IPS-NIHi7 (cell line): Measurements from ENCODE around the gene APOL2.
"Not testable (repeated sequence)": the region's sequence is repeated elsewhere in the genome, so short reads cannot be mapped to it uniquely, and the experiment has no call there.

ENCODE experiments used
- DNase-seq: peaks from one replicate; pipeline ENCODE4 v3.0.0; 2012; ENCODE audit warnings: mixed read lengths; ENCODE audit errors: extremely low spot score

Gene APOL2, protein sequence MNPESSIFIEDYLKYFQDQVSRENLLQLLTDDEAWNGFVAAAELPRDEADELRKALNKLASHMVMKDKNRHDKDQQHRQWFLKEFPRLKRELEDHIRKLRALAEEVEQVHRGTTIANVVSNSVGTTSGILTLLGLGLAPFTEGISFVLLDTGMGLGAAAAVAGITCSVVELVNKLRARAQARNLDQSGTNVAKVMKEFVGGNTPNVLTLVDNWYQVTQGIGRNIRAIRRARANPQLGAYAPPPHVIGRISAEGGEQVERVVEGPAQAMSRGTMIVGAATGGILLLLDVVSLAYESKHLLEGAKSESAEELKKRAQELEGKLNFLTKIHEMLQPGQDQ

DNA sequence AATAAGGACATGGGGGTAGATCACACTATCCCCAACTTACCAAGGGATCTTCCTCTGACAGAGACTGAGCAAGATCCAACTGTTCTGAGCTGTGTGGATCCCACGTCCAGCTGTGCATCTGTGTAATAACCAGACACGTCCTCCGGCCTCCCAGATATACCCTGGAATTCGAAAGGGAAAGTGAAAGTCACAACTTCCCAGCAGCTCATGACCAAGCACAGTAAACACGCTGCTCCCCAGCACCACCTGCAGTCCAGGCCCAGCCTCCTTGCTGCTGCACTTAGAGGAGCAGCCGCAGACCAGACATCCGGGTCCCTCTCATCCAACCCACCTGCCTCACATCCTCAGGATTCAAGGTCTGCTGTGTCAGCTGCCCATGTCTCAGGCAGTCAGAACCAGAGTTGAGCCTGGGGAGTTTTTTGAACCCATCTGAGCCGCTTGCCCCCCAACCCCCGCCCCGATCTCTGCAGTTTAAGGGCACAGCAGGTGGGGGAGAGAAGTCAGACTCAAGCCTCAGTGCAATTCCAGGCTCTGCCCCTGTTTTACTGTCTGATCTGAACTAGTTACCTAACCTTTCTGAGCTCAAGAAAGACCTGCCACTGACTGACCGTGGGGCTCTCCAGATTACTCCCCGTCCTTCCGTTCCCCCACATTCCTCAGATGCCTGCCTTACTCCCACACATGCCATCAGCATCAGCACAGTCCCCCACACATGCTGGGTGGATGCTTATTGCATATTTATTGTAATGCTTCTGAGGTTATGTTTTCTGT lies at the start of gene APOL2:
APOL2 (minus strand) TSS at position 127 of the 771 bp plus-strand sequence. CDS start 6,365 bp downstream, outside the sequence.
- DNase-seq = peak; percentile 95

DNA sequence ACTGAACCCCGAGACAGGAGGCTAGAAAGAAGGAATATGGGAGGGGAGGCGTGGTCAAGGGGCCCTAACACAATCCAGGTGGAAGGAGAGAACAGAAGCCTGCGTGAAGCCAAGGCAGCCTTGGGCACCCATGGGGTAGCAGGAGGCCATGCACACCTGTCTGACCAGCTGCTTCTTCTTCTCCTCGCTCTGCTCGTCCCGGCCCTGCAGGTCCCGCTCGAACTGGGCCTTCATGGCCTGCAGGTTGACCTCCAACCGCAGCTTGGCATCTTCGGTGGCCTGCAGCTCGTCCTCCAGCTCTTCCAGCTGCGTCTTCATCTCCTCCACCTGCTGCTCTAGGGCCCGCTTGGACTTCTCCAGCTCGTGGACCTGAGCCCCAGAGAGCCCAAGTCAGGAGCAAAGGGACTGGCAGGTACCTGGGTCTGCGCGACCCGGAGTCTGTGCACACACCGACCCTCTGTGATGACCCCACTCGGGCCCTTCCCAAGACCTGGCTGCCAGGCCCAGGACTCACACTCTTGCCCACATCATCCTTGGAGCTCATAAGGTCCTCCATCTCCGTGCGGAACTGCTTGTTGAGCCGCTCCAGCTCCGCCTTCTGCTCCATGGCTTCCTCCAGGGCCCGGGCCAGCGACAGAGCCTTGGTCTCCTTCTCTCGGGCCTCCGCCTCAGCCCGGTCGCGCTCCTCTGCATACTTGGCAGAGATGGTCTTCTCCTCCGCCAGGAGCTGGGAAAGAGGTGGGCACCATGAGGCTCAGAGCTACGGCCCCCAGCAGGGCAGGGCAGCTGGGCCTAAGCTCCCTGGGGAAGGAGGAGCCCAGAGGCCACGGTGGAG lies 49.5 kb upstream of the APOL2 start:
- DNase-seq = no peak

DNA sequence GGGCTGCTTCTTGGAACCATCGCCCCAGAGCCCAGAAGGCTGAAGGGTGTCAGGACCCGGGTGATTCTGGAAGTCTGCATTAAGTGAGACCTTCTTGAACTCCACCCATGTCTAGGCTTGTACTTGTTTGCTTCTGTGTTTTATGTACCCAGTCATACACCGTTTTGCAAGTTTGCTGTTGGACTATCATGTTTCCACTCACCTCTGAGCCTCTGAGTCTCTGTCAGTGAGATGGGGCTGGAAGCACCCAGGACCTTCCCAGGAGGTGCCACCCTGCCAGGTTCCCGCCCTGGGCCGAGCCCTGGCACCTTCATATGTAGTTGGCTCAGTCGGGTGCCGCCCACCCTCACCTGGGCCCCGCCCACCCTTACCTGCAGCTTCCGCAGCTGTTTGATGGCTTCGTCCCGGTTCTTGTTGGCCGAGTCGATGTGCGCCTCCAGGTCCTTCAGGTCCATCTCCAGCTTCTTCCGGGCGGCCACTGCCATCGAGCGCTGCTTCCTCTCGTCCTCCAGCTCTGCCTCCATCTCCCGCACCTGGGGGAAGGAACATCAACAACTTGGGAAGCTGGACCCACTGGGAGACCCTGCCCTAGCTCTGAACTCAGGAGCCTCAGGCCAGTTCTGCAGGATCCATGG lies 48.7 kb upstream of the APOL2 start:
- no peak for DNase-seq

DNA sequence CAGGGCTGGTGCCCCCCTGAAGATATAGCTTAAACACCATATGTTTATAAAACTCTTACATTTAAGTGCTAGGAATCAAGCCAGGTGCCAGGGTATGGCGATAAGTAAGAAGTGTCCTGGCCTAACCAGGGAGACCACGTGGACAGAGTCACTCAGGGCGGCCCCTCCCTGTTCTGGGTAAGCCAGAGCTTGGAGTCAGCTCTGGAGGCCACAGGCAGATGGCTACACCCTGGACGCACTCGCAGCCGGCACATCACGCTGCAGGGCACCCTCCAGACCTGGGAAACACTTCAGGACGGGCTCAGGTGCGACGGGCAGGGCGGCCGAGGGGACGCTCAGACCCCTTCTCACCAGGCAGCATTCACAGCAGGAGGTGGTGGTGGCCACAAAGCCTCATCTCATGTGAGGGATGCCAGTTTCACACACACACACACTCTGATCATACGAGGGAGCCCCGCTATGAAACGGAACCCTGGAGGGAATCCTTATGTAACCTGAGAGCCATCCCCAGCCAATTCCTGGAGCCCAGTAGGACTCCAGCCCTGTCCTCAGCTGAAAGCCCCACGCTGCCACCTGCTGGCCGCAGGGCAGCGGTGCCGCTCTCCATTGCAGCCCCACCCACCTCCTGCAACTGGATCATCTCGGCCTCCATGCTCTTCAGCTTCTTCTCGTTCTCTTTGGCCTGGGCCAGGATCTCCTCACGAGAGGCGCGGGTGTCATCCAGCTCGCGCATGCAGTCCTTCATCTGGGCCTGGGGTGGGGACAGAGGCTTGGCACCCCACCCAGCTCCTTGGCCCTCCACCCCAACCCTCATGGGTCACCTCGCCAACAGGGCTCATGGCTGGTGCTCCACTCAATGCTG lies 47.0 kb upstream of the APOL2 start:
- DNase-seq = peak; percentile 91

DNA sequence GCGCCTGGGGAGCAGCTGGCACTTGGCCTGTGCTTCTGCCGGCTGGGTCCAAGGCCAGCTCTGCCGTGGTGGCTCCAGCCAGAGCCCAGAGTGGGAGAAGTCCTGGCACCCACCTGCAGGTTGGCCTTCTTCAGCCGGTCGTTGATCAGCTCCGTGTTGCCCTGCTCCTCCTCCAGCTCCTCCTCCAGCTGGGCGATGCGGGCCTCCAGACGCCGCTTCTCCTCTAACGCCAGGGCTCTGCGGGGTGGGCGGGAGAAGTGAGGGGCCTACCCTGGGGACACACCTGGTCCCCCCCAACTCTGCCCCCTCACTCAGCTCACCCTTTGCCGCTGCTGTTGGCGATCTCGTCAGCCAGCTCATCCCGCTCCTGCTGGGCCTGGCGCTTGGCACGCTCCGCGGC lies 46.2 kb upstream of the APOL2 start:
- no peak for DNase-seq

DNA sequence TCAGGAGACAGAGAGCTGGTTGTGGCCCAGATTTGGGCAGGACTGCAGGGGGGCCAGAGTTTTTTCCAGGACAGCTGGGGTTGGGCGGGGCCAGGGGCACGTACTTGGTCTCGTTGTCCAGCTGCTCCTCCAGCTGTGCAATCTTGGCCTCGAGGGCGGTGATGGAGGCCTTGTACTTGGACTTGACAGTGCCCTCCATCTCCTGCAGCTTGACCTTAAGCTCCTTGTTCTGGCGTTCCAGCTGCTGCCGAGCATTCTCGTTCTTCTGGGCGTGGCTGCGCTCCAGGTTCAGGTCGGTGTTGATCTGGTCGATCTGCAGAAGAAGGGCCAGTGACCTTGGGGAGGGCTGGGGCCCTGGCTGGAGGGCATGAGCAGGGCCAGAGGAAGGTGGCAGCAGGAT lies 45.7 kb upstream of the APOL2 start:
- no peak for DNase-seq

DNA sequence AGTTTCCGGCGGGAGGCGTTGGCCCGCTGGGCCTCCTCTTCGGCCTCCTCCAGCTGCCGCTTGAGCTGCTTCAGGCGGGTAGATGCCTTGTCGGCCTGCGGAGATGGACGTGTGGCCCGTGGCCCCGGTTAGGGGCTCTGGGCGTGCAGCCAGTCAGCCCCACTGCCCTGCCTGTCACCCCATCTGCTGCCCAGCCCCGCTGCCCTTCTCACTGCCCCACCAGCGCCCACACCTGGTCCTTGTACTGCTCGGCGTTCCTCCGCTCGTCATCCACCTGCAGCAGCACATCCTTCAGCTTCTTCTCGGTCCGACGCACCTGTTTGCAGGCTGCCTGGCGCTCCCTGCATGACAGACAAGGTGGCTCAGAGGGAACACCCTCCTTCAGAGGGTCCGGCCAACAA lies 44.8 kb upstream of the APOL2 start:
- no peak for DNase-seq

DNA sequence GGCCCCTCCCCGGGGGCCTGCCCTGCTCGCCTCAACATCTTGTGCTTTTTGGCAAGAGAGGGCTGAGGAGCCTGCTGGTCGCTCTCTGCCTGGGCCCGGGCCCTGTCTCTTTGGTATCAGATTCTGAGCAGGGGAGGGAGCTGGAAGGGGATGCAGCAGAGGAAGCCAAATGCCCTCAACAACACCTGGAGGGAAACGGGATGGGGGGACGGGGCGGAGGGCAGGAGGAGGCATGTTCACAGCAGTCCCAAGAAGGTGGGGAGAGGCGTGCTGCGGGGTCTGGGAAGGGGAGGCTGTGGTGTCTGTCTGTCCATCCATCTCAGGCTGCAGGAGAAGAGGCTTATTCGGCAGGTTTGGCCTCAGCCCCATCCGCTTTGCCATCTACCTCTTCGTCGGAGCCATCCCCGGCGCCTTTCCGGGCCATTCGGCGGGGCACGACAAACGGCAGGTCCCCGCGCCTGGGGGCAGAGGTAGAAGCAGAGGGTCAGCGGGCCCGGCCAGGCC lies 43.1 kb upstream of the APOL2 start:
- DNase-seq = no peak

DNA sequence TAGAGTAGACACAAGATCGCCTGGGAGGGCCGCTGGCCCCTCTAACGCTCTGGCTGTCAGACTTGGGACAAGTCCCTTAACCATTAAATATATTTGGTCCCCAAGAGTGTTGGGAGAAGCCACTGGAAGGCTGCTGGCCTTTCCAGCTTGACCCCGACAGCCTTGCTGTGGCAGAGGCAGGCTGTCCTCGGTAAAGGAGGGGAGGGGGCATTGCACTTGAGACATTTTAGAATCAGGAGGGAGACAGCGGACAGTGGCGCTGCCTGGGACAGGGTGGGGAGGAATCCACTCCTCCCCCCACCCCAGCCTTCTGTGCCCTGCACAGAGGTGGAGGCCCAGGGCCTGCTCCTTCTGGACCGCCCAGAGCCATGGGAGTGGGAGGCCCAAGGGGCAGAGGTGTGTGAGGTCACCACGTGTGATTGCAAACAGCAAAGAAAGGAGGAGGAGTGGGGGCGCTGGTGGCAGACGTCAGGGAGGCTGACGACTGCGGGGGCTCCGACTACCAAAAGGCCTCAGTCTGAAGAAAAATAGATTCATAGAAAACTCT lies 42.5 kb upstream of the APOL2 start:
- DNase-seq = no peak

DNA sequence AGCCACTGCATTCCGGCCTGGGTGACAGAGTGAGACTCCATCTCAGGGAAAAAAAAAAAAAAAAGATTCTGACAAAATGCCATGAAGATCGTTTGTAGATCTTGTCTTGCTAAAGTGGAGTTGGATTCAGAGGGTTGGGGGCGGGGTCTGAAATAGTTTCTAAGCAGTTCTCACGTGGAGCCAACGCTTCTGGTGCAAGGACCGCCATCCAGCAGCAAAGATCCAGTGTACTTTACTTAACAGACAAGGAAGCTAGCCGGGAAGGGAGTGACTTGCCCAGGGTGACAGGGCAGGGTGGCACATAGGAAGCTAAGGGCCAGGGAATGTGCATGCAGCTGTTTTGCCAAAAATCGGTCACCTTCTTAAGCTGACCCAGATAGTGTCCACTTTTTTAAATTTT lies 41.1 kb upstream of the APOL2 start:
- no peak for DNase-seq

DNA sequence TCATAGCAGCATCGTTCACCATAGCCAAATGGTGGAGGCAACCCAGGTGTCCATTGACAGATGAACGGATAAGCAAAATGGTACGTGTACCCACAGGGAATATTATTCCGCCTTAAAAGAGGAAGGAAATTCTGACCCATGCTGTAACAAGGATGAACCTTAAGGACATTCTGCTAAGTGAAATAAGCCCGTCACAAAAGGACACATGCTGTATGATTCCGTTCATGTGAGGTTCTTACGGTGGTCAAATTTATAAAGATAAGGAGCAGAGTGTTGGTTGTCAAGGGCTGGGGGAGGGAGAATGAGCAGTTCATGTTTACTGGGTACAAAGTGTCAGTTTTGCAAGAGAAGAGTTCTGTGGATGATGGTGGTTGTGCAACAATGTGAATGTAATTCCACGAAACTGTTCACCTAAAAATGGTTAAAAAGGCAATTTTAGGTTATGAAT lies 39.9 kb upstream of the APOL2 start:
- no peak for DNase-seq

DNA sequence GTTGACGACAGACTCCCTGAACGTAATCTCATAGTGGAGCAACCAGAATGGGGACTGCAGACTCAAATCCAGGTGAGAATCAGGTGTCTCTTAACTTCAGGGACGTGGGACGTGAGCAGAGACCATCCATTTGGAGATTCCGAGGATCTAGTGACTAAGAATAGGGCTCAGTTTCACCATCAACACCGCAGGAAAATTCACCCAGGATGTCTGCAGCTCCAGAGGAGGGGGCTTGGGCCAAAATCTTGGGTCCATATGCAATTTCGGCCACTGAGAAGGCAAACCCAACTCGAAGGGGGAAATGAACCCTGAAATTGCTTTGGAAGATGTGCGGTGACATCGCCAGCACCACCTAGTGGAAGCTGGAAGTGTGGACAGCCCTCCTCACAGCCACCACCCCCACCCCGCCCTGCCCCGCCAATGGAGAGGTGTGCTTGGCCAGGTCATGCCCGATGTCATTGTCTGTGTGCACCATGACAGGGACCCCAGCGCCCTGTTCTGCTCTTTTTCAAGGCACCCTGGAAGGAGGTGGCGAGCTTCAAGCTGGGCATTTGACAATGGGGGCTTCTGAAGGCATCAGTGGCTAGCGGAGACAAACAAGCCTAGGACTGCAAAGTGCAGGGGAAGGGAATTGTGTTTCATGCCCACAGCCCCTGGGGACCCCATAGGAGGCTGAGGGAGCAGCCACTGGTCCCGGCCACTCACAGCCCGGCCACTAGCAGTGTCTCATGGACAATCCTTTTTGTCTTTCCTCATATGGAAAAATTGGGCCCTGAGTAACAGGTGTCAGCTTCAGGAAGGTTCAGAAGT lies 38.4 kb upstream of the APOL2 start:
- peak; percentile 82 for DNase-seq

DNA sequence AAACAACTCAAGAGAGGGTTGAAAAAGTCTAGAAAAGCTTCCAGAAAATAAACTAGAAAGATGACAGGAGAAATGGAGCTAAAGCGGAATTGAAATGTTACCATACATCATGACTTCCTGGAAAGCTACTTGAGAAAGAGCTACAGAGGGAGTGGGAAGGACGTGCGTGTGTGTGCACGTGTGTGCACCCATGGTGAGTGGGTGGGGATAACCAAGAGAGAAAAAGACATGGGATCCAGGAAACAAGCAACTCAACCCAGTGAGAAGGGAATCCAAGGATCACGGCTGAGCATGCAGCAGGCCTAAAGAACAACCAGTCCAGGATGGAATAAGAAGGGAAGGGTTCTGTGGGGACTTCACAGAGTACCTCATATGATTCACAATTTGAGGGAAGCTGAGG lies 35.2 kb upstream of the APOL2 start:
- no peak for DNase-seq

DNA sequence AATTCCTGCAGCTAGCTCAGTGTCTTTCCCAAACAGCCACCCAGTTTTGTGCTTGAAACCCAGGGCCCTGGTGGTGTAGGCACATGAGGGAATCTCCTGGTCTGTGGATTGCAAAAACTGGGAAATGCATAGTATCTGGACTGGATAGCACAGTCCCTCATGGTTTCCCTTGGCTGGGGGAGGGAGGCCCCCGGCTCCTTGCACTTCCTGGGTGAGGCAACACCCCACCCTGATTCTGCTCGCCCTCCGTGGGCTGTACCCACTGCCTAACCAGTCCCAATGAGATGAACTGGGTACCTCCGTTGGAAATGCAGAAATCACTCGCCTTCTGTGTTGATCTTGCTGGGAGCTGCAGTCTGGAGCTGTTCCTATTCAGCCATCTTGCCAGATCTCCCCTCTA lies 32.6 kb upstream of the APOL2 start:
- DNase-seq = not testable (repeated sequence)

DNA sequence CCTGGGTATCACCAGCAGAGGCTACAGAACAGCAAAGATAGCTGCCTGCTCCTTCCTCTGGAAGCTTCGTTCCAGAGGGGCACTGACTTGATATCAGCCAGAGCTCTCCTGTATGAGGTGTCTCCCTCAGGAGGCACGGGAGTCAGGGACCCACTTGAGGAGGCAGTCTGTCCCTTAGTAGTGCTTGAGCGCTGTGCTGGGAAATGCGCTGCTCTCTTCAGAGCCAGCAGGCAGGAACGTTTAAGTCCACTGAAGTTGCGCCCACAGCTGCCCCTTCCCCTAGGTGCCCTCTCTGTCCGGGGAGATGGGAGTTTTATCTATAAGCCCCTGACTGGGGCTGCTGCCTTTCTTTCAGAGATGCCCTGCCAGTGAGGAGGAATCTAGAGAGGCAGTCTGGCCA lies 31.9 kb upstream of the APOL2 start:
- not testable (repeated sequence) for DNase-seq

DNA sequence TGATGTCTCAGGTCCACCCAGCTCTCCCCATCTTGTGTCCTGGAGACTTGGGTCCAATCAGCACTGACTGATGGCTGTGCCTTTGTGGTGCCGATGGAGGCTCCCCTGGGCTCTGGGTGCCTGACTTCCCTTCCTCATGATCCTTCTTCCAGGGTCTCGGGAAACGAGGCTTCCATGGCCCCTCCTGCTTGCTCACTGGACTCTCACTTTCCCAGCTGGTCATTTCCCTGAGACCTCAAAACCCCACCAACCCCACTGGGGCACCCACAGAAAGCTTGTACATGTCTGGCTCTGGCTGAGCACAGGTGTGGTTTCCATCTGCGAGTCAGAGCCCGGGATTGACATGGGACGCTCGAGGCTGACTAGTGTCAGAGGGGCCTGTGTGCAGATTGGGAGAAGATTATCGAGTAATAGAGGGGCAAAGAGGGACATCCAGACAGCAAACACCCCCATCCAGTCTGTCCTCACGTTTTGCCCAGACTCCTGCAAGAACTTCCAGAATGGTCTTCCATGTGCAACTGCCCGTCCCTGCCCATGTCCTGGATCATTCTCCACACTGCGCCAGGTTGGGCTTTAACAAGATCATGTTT lies 28.7 kb upstream of the APOL2 start:
- DNase-seq = no peak

DNA sequence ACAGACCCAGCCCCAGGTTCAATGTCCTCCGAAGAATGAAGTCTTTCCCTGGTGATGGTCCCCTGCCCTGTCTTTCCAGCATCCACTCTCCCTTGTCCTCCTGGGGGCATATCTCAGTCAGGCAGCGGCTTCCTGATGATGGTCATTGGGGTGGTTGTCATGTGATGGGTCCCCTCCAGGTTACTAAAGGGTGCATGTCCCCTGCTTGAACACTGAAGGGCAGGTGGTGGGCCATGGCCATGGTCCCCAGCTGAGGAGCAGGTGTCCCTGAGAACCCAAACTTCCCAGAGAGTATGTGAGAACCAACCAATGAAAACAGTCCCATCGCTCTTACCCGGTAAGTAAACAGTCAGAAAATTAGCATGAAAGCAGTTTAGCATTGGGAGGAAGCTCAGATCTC lies 27.7 kb upstream of the APOL2 start:
- DNase-seq = no peak

DNA sequence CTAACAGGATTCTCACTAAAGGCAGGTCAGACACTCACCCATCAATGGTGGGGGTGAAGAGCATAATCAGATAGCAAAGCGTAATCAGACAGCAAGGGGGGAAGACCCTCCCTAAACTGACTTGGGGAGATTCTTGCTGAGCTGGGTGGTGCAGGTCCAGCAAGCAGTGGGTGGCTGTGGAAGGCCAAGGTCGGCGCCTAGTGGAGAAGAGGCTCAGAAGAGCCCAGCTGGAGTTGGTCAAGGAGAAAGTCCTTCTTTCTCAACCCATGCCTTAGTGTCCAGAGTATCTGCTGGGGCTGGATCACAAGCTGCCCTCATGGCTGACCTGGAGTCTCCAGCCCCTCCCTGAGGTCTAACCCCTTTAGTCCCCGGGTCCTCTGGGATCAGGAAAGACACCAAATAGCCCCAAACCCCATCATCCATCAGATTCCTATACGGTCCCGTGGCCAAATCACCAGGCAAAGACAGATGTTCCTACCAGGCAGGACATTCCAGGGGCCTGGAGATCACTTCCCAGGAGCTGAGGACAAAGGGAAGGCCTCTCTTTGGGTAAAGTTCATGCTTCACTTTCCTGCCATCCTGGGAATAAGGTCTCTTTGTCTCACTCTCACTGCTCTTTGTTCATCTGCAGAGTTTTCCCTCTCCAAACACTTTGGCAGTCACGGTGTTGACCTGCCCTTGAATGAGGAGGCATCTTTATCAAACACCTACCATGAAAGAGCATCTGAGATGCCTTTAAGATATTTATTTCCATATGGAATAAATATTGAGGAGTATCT lies 24.7 kb upstream of the APOL2 start:
- not testable (repeated sequence) for DNase-seq
